ES-I3 (cell line): Measurements from ENCODE around the gene PXDC1.
"Not testable (repeated sequence)": the region's sequence is repeated elsewhere in the genome, so short reads cannot be mapped to it uniquely, and the experiment has no call there.

Source experiments
- H3K36me3 ChIP-seq: 2 replicates; pipeline ENCODE4 v1.6.1; 2013; ENCODE audit warnings: mild to moderate bottlenecking, low read length, control low read depth, moderate library complexity; ENCODE audit not compliant: insufficient read depth
- H3K4me1 ChIP-seq: 2 replicates; pipeline ENCODE4 v1.6.1; 2013; ENCODE audit warnings: mild to moderate bottlenecking, control low read depth, low read length; ENCODE audit not compliant: insufficient read depth
- H3K9ac ChIP-seq: 2 replicates; pipeline ENCODE4 v1.6.1; 2013; ENCODE audit warnings: low read depth, mild to moderate bottlenecking, low read length, moderate library complexity
- H3K9me3 ChIP-seq: 2 replicates; pipeline ENCODE4 v1.6.1; 2013; ENCODE audit warnings: mild to moderate bottlenecking, low read length, moderate library complexity; ENCODE audit not compliant: control insufficient read depth, insufficient read depth

PXDC1 gene

GRCh38 chr6:3762359-3762758 is 10.8 kb upstream of the PXDC1 start:
- Histone ChIP-seq H3K4me1 (peaks cover 7% of the 10 kb centered on the region), H3K9me3 (no peaks in the 10 kb centered on the region), H3K9ac (no peak overlapping the region), H3K36me3 (no peaks in the 10 kb centered on the region)

GRCh38 chr6:3761989-3762270 is 10.4 kb upstream of the PXDC1 start:
- Histone ChIP-seq H3K4me1 (peaks cover 7% of the 10 kb centered on the region), H3K9me3 (no peaks in the 10 kb centered on the region), H3K9ac (no peak overlapping the region), H3K36me3 (no peaks in the 10 kb centered on the region)

- H3K9me3 ChIP-seq = no peaks in the 10 kb centered on the region
- no peak overlapping the region for H3K9ac ChIP-seq
These were observed 8.2 kb upstream of the PXDC1 start for GRCh38 chr6:3759646-3760232.

GRCh38 chr6:3758842-3759144 is 7.3 kb upstream of the PXDC1 start:
- Histone ChIP-seq H3K9ac (no peak overlapping the region), H3K4me1 (peaks cover 18% of the 10 kb centered on the region), H3K36me3 (no peaks in the 10 kb centered on the region), H3K9me3 (no peaks in the 10 kb centered on the region)

More at GRCh38 chr6:3759646-3760232, 8.2 kb upstream of the PXDC1 start:
- Histone ChIP-seq H3K4me1 (peaks cover 14% of the 10 kb centered on the region), H3K36me3 (no peaks in the 10 kb centered on the region)

- not testable (repeated sequence) for H3K36me3 ChIP-seq, H3K9me3 ChIP-seq, H3K9ac ChIP-seq
- peaks cover 24% of the 10 kb centered on the region for H3K4me1 ChIP-seq
These were observed 6.7 kb upstream of the PXDC1 start for GRCh38 chr6:3757998-3758841.

- H3K36me3 ChIP-seq = no peaks in the 10 kb centered on the region
- H3K9ac ChIP-seq = no peak overlapping the region
- peaks cover 29% of the 10 kb centered on the region for H3K4me1 ChIP-seq
- no peaks in the 10 kb centered on the region for H3K9me3 ChIP-seq
These were observed 5.7 kb upstream of the PXDC1 start for GRCh38 chr6:3757241-3757641.

- Histone ChIP-seq H3K9ac (no peak overlapping the region), H3K4me1 (peaks cover 29% of the 10 kb centered on the region), H3K36me3 (no peaks in the 10 kb centered on the region), H3K9me3 (no peaks in the 10 kb centered on the region)
These were observed 5.0 kb upstream of the PXDC1 start for GRCh38 chr6:3756546-3756945.

- Histone ChIP-seq H3K36me3 (no peaks in the 10 kb centered on the region), H3K9ac (peak overlapping the region; percentile 8; the same call in 1 of the 2 replicates), H3K9me3 (no peaks in the 10 kb centered on the region), H3K4me1 (peaks cover 29% of the 10 kb centered on the region)
These were observed 4.4 kb upstream of the PXDC1 start for GRCh38 chr6:3755637-3756545.

GRCh38 chr6:3754776-3755175 is 3.3 kb upstream of the PXDC1 start:
- peaks cover 30% of the 10 kb centered on the region for H3K4me1 ChIP-seq
- H3K9ac ChIP-seq = no peak overlapping the region
- no peaks in the 10 kb centered on the region for H3K36me3 ChIP-seq
- no peaks in the 10 kb centered on the region for H3K9me3 ChIP-seq

- peaks cover 36% of the 10 kb centered on the region for H3K4me1 ChIP-seq
- H3K9ac ChIP-seq, H3K36me3 ChIP-seq, H3K9me3 ChIP-seq: not testable (repeated sequence)
These were observed 2.7 kb upstream of the PXDC1 start for GRCh38 chr6:3754032-3754725.

- Histone ChIP-seq H3K36me3 (no peaks in the 10 kb centered on the region), H3K9ac (no peak overlapping the region), H3K9me3 (no peaks in the 10 kb centered on the region), H3K4me1 (peaks cover 37% of the 10 kb centered on the region)
These were observed 1.8 kb upstream of the PXDC1 start for GRCh38 chr6:3753228-3753835.

- Histone ChIP-seq H3K9ac (peak overlapping the region; percentile 67), H3K4me1 (peaks cover 37% of the 10 kb centered on the region), H3K9me3 (no peaks in the 10 kb centered on the region), H3K36me3 (no peaks in the 10 kb centered on the region)
These were observed 1.2 kb upstream of the PXDC1 start for GRCh38 chr6:3752531-3753227.

GRCh38 chr6:3751730-3752530 is 417 bp upstream of the PXDC1 start:
- Histone ChIP-seq H3K36me3 (no peaks in the 10 kb centered on the region), H3K9ac (peak overlapping the region; percentile 67), H3K4me1 (peaks cover 37% of the 10 kb centered on the region), H3K9me3 (no peaks in the 10 kb centered on the region)
